Measurements from ENCODE around the gene SLC19A1.

SLC19A1 gene

DNA sequence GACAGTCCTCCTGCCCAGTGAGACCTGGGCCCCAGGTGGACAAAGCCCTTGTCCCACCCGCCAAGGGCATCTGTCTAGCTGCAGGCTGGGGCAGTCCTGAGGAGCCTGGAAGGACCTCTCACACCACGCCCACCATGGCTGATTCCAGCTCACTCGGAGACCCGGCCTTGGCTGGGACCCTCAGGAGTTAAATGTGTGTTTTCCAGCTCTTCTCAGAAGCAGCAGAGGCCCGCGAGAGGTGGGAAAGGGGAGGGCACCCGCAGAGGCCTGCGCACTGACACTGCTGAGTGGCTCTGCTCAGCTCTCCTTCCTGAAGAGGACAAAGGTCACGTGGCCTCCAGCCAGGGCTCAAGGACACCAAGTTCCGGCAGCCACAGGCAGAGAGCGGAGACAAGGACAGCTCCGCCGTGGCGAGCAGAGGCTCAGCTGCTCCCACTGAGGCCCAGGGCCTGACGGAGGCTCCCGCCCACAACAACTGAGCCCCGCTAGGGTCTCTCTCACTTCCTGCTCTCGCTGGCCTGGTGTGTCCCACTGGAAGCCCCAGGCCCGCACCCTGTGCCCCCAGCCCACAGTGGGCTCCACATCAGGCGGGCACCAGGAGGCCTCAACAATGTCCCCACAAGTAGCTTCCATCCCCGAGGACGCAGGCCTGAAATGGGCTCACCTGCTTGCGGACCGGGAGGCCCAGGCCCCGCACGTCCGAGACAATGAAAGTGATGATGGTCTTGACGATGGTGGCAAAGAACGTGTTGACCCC lies 16.9 kb downstream of the SLC19A1 start:
- Histone ChIP-seq H3K9me3 (ENCODE audit: control insufficient read depth, low read depth, low read length) (peaks cover 15% of the 10 kb centered on the region), H3K9ac (ENCODE audit: low read length) (no peak overlapping the region), H3K27ac (ENCODE audit: low read length) (no peak overlapping the region), H3K27me3 (ENCODE audit: control insufficient read depth, insufficient read depth, low read length) (no peaks in the 10 kb centered on the region), H3K36me3 (ENCODE audit: control insufficient read depth, low read depth, low read length) (peaks cover 31% of the 10 kb centered on the region), H3K4me3 (ENCODE audit: low read length) (no peak overlapping the region), H3K4me1 (ENCODE audit: control insufficient read depth, low read depth, low read length) (no peaks in the 10 kb centered on the region)

DNA sequence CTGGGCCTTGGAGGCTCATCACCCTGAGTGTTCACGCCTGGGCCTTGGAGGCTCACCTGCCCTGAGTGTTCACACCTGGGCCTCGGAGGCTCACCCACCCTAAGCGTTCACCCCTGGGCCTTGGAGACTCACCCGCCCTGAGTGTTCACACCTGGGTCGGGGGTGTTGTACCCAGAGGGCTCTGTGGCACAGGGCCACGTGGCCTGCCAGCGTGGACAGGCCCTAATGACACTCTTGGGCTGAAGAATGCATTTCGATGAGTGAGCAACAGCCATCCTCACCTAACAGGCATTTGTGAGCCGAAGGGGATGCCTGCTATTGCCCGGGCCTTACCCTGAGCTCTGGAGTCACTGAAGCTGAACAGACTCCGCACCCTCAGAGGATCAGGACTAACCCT lies 17.5 kb downstream of the SLC19A1 start:
- Histone ChIP-seq H3K4me3 (ENCODE audit: low read length) (no peak overlapping the region), H3K9me3 (ENCODE audit: control insufficient read depth, low read depth, low read length) (peaks cover 21% of the 10 kb centered on the region)

DNA sequence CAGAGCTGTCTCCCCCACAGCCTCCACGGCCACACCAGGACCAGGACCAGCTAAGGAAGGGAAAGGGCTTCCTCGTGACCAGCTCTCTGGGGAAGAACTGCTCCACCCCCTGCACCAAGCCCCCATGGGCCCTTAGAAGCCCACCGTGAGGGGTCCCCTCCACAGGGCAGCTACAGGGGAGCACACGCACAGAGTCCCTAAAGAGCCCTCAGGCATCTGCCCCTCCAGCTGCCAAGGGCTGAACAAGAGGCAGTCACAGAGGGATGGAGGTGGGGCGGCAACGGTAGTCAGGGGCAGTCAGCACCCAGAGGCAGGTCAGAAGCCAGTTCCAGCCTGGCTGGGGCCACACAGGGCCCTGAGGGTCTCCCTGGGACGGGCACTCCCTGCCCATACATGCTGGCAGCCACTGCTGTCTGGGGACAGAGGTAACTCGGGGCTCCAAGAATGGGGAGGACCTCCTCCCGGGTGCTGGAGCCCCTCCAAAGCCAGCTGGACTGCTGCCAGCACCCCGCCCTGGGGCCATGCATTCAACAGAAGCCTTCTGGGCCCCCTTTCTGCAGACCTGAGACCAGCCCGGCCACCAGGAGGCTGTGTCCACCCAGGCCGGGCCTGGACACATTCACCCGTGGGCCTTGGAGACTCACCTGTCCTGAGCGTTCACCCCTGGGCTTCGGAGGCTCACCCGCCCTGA lies 18.7 kb downstream of the SLC19A1 start:
- Histone ChIP-seq H3K9ac (ENCODE audit: low read length) (no peak overlapping the region), H3K9me3 (ENCODE audit: control insufficient read depth, low read depth, low read length) (peaks cover 33% of the 10 kb centered on the region), H3K27ac (ENCODE audit: low read length) (no peak overlapping the region), H3K27me3 (ENCODE audit: control insufficient read depth, insufficient read depth, low read length) (no peaks in the 10 kb centered on the region), H3K4me3 (ENCODE audit: low read length) (no peak overlapping the region), H3K4me1 (ENCODE audit: control insufficient read depth, low read depth, low read length) (no peaks in the 10 kb centered on the region), H3K36me3 (ENCODE audit: control insufficient read depth, low read depth, low read length) (peaks cover 28% of the 10 kb centered on the region)

More for the DNA sequence above, 17.5 kb downstream of the SLC19A1 start:
- Histone ChIP-seq H3K27ac (ENCODE audit: low read length) (no peak overlapping the region), H3K36me3 (ENCODE audit: control insufficient read depth, low read depth, low read length) (peaks cover 28% of the 10 kb centered on the region), H3K27me3 (ENCODE audit: control insufficient read depth, insufficient read depth, low read length) (no peaks in the 10 kb centered on the region), H3K9ac (ENCODE audit: low read length) (no peak overlapping the region), H3K4me1 (ENCODE audit: control insufficient read depth, low read depth, low read length) (no peaks in the 10 kb centered on the region)

DNA sequence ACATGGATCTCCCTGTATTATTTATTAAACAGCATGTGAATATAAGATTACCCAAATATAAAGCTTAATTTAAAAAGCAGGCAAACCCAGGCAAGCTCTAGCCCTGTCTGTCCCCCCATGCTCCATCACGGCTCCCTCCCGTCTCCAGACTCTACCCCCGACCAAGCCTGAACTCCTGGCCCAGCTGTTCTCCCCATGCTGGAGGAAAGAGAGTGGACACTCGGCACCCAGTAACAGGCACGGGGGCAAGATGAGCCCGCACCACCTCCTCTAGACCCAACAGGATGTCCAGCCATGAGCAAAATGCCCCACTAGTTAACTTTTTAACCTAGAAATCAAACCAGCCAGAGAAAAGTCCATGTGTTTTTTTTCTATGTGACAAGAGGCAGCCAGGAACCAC lies 19.3 kb downstream of the SLC19A1 start:
- Histone ChIP-seq H3K36me3 (ENCODE audit: control insufficient read depth, low read depth, low read length) (peaks cover 28% of the 10 kb centered on the region), H3K9me3 (ENCODE audit: control insufficient read depth, low read depth, low read length) (peaks cover 39% of the 10 kb centered on the region), H3K27ac (ENCODE audit: low read length) (no peak overlapping the region), H3K4me3 (ENCODE audit: low read length) (no peak overlapping the region), H3K4me1 (ENCODE audit: control insufficient read depth, low read depth, low read length) (no peaks in the 10 kb centered on the region), H3K9ac (ENCODE audit: low read length) (no peak overlapping the region), H3K27me3 (ENCODE audit: control insufficient read depth, insufficient read depth, low read length) (no peaks in the 10 kb centered on the region)

DNA sequence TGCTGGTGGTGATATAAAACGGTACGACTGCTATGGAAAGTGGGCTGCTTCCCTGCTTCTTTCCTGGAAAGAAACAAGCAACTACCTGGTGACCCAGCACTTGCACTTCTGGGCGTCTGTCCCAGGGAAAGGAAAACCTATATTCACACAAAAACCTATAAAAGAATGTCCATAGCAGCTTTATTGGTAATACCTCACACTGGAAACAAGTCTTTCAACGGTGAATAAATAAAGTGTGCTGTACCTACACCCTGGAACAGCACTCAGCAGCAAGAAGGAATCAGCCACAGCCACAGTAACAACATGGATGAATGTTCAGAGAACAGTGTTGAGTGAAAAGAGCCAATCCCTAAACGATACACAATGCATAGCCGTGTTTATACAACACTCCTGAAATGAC lies 19.9 kb downstream of the SLC19A1 start:
- Histone ChIP-seq H3K4me1 (ENCODE audit: control insufficient read depth, low read depth, low read length) (no peaks in the 10 kb centered on the region), H3K27me3 (ENCODE audit: control insufficient read depth, insufficient read depth, low read length) (no peaks in the 10 kb centered on the region), H3K27ac (ENCODE audit: low read length) (no peak overlapping the region), H3K9me3 (ENCODE audit: control insufficient read depth, low read depth, low read length) (peaks cover 40% of the 10 kb centered on the region), H3K4me3 (ENCODE audit: low read length) (no peak overlapping the region), H3K9ac (ENCODE audit: low read length) (no peak overlapping the region), H3K36me3 (ENCODE audit: control insufficient read depth, low read depth, low read length) (peaks cover 28% of the 10 kb centered on the region)

DNA sequence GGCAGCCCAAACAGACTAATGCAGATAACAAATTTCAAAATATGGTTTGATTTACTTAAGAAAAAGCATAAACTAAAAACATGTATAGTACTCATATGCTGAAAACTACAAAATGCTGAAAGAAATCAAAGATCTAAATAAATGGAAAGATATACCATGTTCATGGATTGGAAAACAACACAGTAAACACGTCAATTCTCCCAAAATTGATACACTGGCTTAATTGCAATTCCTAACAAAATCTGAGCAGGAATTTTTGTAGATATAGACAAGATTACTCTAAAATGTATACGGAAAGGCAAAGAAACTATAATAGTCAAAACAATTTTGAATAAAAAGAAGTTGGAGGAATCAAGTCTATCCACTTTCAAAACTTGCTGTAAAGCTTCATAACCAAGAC lies 21.0 kb downstream of the SLC19A1 start:
- no peak overlapping the region for H3K4me3 ChIP-seq (ENCODE audit: low read length)
- no peaks in the 10 kb centered on the region for H3K27me3 ChIP-seq (ENCODE audit: control insufficient read depth, insufficient read depth, low read length)
- no peak overlapping the region for H3K27ac ChIP-seq (ENCODE audit: low read length)
- H3K9ac ChIP-seq (ENCODE audit: low read length), result no peak overlapping the region
- H3K4me1 ChIP-seq (ENCODE audit: control insufficient read depth, low read depth, low read length), result no peaks in the 10 kb centered on the region
- H3K36me3 ChIP-seq (ENCODE audit: control insufficient read depth, low read depth, low read length), result peaks cover 28% of the 10 kb centered on the region
- peaks cover 40% of the 10 kb centered on the region for H3K9me3 ChIP-seq (ENCODE audit: control insufficient read depth, low read depth, low read length)

DNA sequence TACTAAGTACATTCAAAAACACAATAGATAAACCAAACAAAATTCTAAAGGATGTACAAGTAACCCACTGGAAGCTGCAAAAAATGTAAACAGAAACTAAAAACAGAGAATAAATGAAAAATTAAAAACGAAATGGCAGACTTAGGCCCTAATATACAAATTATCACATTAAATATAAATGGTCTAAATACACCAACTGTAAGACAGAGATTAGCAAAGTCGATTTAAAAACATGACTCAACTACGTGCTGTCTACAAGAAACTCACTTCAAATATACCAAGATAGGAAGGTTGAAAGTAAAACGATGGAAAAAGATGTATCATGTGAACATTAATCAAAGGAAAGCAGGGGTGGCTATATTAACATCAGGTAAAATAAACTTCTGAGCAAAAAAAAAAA lies 23.1 kb downstream of the SLC19A1 start:
- H3K27ac ChIP-seq (ENCODE audit: low read length), result no peak overlapping the region
- H3K4me3 ChIP-seq (ENCODE audit: low read length), result no peak overlapping the region
- no peaks in the 10 kb centered on the region for H3K27me3 ChIP-seq (ENCODE audit: control insufficient read depth, insufficient read depth, low read length)
- peaks cover 40% of the 10 kb centered on the region for H3K9me3 ChIP-seq (ENCODE audit: control insufficient read depth, low read depth, low read length)
- no peak overlapping the region for H3K9ac ChIP-seq (ENCODE audit: low read length)
- peaks cover 20% of the 10 kb centered on the region for H3K36me3 ChIP-seq (ENCODE audit: control insufficient read depth, low read depth, low read length)
- no peaks in the 10 kb centered on the region for H3K4me1 ChIP-seq (ENCODE audit: control insufficient read depth, low read depth, low read length)

DNA sequence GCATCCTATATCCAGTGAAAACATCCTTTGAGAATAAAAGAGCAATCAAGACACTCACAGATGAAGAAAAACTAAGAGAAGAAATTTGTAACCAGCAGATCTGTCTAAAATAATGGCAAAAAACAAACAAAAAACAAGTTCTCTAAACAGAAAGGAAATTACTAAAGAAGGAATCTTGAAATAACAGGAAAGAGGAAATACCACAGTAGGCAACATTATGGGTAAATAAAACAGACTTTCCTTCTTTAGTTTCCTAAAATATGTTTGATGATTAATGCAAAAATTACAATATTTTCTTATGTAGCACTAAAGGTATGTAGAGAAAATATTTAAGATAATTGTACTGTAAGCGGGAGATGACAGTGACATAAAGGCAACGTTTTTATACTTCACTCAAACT lies 23.5 kb downstream of the SLC19A1 start:
- Histone ChIP-seq H3K36me3 (ENCODE audit: control insufficient read depth, low read depth, low read length) (peaks cover 22% of the 10 kb centered on the region), H3K27me3 (ENCODE audit: control insufficient read depth, insufficient read depth, low read length) (no peaks in the 10 kb centered on the region), H3K27ac (ENCODE audit: low read length) (no peak overlapping the region), H3K4me3 (ENCODE audit: low read length) (no peak overlapping the region), H3K4me1 (ENCODE audit: control insufficient read depth, low read depth, low read length) (no peaks in the 10 kb centered on the region), H3K9me3 (ENCODE audit: control insufficient read depth, low read depth, low read length) (peaks cover 40% of the 10 kb centered on the region), H3K9ac (ENCODE audit: low read length) (no peak overlapping the region)

DNA sequence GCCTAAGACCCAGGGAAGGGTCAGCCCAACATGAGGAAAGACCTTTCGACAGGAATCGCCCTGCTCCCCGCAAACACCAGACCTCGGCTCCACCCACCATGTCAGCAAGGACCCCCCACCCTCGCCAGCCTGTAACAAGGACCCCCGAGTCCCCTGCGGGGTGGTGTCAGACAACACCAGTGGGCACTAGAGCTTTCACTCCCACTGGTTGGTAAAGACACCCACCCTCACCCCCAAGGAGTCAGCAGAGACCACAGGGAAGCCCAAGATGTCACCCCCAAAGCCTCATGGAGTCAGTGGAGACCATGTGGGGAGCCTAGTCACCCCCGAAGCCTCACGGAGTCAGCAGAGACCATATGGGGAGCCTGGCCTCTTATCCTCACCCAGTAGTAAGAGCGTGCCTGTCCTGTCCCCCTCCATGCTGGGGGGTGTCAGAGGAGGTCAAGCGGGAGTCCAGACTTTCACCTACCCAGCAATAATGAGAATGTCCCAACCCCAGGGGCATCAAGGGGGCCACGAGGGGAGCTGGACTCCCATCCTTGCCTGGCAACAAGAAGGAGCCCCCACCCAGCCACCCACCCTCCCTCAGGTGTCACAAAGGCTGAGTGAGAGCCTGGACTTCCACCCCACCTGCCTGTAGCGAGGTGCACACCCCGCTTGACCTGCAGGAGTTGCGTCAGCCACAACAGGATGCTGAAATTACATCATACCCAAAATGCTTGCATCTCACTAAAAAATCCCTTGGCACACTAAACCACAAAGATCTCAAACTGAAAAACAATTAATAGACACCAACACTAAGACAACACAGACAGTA lies 24.8 kb downstream of the SLC19A1 start:
- Histone ChIP-seq H3K36me3 (ENCODE audit: control insufficient read depth, low read depth, low read length) (peaks cover 27% of the 10 kb centered on the region), H3K4me1 (ENCODE audit: control insufficient read depth, low read depth, low read length) (no peaks in the 10 kb centered on the region), H3K27me3 (ENCODE audit: control insufficient read depth, insufficient read depth, low read length) (no peaks in the 10 kb centered on the region), H3K27ac (ENCODE audit: low read length) (no peak overlapping the region), H3K9ac (ENCODE audit: low read length) (no peak overlapping the region), H3K9me3 (ENCODE audit: control insufficient read depth, low read depth, low read length) (peaks cover 40% of the 10 kb centered on the region), H3K4me3 (ENCODE audit: low read length) (no peak overlapping the region)

DNA sequence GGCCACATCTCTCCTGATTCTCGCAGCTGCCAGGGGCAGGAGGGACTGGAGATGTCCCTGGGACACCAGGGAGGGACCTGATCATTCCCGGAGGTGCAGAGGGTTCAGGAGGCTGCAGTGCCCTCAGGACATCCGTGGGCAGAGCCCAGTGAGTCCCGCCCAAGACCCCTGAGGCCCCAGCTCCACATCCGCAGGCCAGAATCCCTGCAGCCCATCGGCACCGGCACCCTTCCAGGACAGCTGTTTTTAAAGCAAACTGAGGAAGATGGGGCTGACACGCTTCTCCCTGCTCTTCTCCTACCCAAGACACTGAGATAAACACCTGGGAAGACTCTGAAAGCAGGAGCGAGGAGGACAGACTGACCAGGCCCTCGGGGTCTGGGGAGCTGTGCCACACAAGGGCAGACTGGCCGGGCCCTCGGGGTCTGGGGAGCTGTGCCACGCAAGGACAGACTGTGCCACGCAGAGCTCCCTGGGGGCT lies 25.5 kb downstream of the SLC19A1 start:
- Histone ChIP-seq H3K4me3 (ENCODE audit: low read length) (no peak overlapping the region), H3K27me3 (ENCODE audit: control insufficient read depth, insufficient read depth, low read length) (no peaks in the 10 kb centered on the region), H3K9ac (ENCODE audit: low read length) (no peak overlapping the region), H3K27ac (ENCODE audit: low read length) (no peak overlapping the region), H3K4me1 (ENCODE audit: control insufficient read depth, low read depth, low read length) (no peaks in the 10 kb centered on the region), H3K9me3 (ENCODE audit: control insufficient read depth, low read depth, low read length) (peaks cover 35% of the 10 kb centered on the region), H3K36me3 (ENCODE audit: control insufficient read depth, low read depth, low read length) (peaks cover 29% of the 10 kb centered on the region)

DNA sequence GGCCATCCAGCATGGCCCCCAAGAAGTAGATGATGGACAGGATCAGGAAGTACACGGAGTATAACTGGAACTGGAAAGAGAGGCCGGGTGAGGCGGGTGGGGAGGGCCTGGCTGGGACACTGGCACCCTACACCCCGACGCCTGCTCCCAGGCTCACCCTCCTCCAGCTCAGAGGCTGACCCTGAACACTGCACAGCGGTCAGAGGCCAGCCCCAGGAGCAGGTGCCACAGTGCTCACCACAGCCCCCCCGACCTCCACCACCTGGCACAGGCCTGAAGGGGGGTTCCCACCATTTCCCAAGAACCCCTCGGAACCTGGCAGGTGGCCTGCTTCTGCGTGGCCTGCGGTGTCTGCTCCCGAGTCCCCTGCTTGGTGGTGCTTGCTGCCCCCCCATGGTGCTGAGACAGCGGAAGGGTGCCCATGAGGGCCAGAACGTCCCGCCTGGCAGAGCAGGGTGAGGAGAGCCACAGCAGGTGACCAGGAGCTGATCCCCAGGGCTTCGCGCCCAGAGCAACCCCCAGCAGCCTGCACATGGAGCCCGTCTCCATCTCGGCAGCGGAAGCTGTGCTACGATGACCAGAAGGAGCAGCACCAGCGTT lies 26.1 kb downstream of the SLC19A1 start:
- H3K9ac ChIP-seq (ENCODE audit: low read length), result no peak overlapping the region
- no peaks in the 10 kb centered on the region for H3K27me3 ChIP-seq (ENCODE audit: control insufficient read depth, insufficient read depth, low read length)
- no peak overlapping the region for H3K27ac ChIP-seq (ENCODE audit: low read length)
- H3K4me1 ChIP-seq (ENCODE audit: control insufficient read depth, low read depth, low read length), result no peaks in the 10 kb centered on the region
- H3K4me3 ChIP-seq (ENCODE audit: low read length), result no peak overlapping the region
- H3K9me3 ChIP-seq (ENCODE audit: control insufficient read depth, low read depth, low read length), result peaks cover 29% of the 10 kb centered on the region
- peaks cover 23% of the 10 kb centered on the region for H3K36me3 ChIP-seq (ENCODE audit: control insufficient read depth, low read depth, low read length)

Measured in iPS-18a (cell line).